Left lung (tissue), 14 donors: ENCODE results near the gene POLD3. TPM values are rescaled to one million over a fixed set of nuclear protein-coding genes. Genes with fewer than 3 reads are reported as not detected.

Experiments
- ATAC-seq: fragments of 200-7000 bp; cut with Tn5 transposase; one replicate; pipeline ENCODE4 v1.9.1; 2020; ENCODE audit warnings: moderate library complexity
- DNase-seq, 4 donors: peaks; one replicate each; pipeline ENCODE4 v3.0.0-alpha.2; 2013 to 2020
- H3K27ac ChIP-seq, 2 donors: fragments of 200-600 bp; sonication (generic) in 1 of 2; one replicate each; pipeline versions ENCODE4 v1.5.0 to v1.8.0; 2020 to 2021
- H3K27me3 ChIP-seq, 2 donors: fragments of 200-600 bp; sonication (generic) in 1 of 2; one replicate each; pipeline versions ENCODE4 v1.5.0 to v1.8.0; 2020 to 2021
- H3K36me3 ChIP-seq, 2 donors: fragments of 200-600 bp; sonication (generic) in 1 of 2; one replicate each; pipeline versions ENCODE4 v1.5.0 to v1.8.0; 2020 to 2021
- H3K4me1 ChIP-seq, 2 donors: fragments of 200-600 bp; one replicate each; pipeline ENCODE4 v1.8.0; 2021
- H3K4me3 ChIP-seq, 2 donors: fragments of 200-600 bp; sonication (generic) in 1 of 2; one replicate each; pipeline versions ENCODE4 v1.5.0 to v1.8.0; 2020 to 2021; ENCODE audit warnings: mild to moderate bottlenecking in 1 of 2
- H3K9me3 ChIP-seq, 2 donors: fragments of 200-600 bp; sonication (generic) in 1 of 2; one replicate each; pipeline versions ENCODE4 v1.5.0 to v1.8.0; 2020 to 2021
- intact Hi-C, 2 donors: fragments of 100-400 bp; cut with DNase I; formaldehyde crosslinking; loops; one replicate each; pipeline versions ENCODE4 v1.11.2 to v1.14.2; 2022
- long read RNA-seq, 12 donors: library from polyadenylated mRNA in 2 of 12; unstranded in 2 of 12; transcript quantifications; one replicate each; pipeline ENCODE4 v2.0.0 and lab custom pipeline, GENCODE V29; 2019 to 2026
- polyA plus RNA-seq, 6 donors: library from polyadenylated mRNA; unstranded; fragments of 120-200 nt; gene quantifications; one replicate each; pipeline ENCODE4 v1.2.1, GENCODE V29; 2013; ENCODE audit not compliant: insufficient read length in 6 of 6
- total RNA-seq, 2 donors: library from RNA; stranded (reverse); fragmentation: NEBNext Ultra II Directional; extraction: Animal tissue kit (Norgen Biotek cat#: 25700); gene quantifications; one replicate each; pipeline ENCODE4 v1.2.1, GENCODE V29; 2021
- TF ChIP-seq, protein P1 (sequence below), 2 donors: fragments of 200-600 bp; sonication (generic) in 1 of 2; IDR thresholded peaks; one replicate each; pipeline versions ENCODE4 v1.5.0 to v1.8.0; 2021; ENCODE audit warnings: antibody characterized with exemption in 2 of 2
- donor health status: DM: no; HTN: yes; CAD: no.
- donor health status: DM: no; HTN: no; CAD: no.

The POLD3 gene
- 10 to 100 TPM; 15.0 to 22.7 TPM for total RNA-seq
- 10 to 100 TPM; 29.7 to 41.0 (median 34.5) TPM for polyA plus RNA-seq
- long read RNA-seq, donor 1, transcript POLD3-201 (12 exons, 3,821 nt): major isoform, 5 of 13 reads
- long read RNA-seq, donor 1, partial matches to known transcripts: 5 of 13 reads
- long read RNA-seq, donor 1, other reads (novel, unspliced or antisense): 0 of 13 reads
- long read RNA-seq, donor 2, partial matches to known transcripts: 18 of 23 reads
- long read RNA-seq, donor 2, other reads (novel, unspliced or antisense): 0 of 23 reads
- long read RNA-seq, donor 3, transcript POLD3-201 (12 exons, 3,821 nt): major isoform, 5 of 6 reads
- long read RNA-seq, donor 3, partial matches to known transcripts: 0 of 6 reads
- long read RNA-seq, donor 3, other reads (novel, unspliced or antisense): 0 of 6 reads
- long read RNA-seq, donor 4, partial matches to known transcripts: 6 of 10 reads
- long read RNA-seq, donor 4, other reads (novel, unspliced or antisense): 2 of 10 reads
- long read RNA-seq, donor 5, partial matches to known transcripts: 8 of 14 reads
- long read RNA-seq, donor 5, other reads (novel, unspliced or antisense): 0 of 14 reads
- long read RNA-seq, donor 6, partial matches to known transcripts: 10 of 14 reads
- long read RNA-seq, donor 6, other reads (novel, unspliced or antisense): 0 of 14 reads
- long read RNA-seq, donor 7, partial matches to known transcripts: 0 of 1 reads
- long read RNA-seq, donor 7, other reads (novel, unspliced or antisense): 0 of 1 reads
- long read RNA-seq, donor 8, transcript POLD3-201 (12 exons, 3,821 nt): major isoform, 5 of 14 reads
- long read RNA-seq, donor 8, partial matches to known transcripts: 9 of 14 reads
- long read RNA-seq, donor 8, other reads (novel, unspliced or antisense): 0 of 14 reads
- long read RNA-seq, donor 9: 0 reads
- long read RNA-seq, donor 10, partial matches to known transcripts: 7 of 9 reads
- long read RNA-seq, donor 10, other reads (novel, unspliced or antisense): 1 of 9 reads
- long read RNA-seq, donor 11, partial matches to known transcripts: 5 of 8 reads
- long read RNA-seq, donor 11, other reads (novel, unspliced or antisense): 0 of 8 reads
- long read RNA-seq, donor 12, partial matches to known transcripts: 0 of 4 reads
- long read RNA-seq, donor 12, other reads (novel, unspliced or antisense): 0 of 4 reads

DNA sequence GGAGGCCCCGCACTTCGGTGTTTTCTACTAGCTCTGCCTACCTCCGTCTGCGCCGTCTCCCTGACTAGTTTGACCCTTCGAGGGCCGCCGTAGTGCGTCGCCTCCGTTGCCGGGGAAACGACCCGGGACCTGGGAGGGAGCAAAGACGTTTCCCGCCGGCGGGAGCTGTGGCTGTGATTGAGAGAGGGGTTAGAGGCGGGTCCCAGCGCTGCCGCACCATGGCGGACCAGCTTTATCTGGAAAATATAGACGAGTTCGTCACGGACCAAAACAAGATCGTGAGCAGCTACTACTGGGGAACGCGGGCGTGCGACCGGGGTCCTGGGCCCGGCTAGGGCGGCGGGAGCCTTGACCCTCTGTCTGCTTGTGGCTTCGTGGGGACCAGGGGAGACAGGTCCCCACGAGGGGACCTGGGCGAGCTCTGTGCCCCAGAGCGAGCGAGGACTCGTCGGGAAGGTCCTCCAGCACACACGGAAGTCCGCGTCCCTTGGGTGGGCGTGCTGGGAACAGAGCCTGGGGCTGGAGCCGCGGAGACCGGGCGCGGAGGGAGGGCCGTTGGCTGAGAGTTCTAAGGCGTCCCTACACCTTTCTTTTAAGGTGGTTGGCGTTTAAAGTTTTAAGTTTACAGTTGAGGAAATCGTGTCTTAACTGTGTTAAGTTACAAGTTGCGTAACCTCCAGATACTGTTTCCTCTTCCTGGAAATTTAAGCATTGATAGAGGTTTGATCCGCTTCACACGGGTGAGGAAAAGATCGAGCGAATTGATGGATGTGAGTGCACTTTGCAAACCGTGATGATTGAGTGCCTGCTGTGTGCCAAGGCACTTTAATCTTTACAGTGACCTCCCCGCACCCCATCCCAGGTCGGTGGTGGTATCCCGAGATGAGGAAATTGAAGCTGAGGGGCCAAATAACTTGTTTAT lies at the start of gene POLD3:
TSS of gene POLD3 (plus strand) at position 142 of the 922 bp plus-strand sequence. CDS start at position 219, 77 bp downstream.
- intact Hi-C loops: no loop called here
- DNase-seq (peak; percentile 92 to 99 (median 96)), ATAC-seq (peak; percentile 98)
- H3K4me3 ChIP-seq: peak within 1 kb of the TSS; percentile 80 to 100
- H3K27ac ChIP-seq: peak within 1 kb of the TSS; percentile 88 to 93
- H3K4me1 ChIP-seq: peaks cover 6 to 23% of the 10 kb centered on the region in 2 donors
- TF ChIP-seq, protein P1, sequence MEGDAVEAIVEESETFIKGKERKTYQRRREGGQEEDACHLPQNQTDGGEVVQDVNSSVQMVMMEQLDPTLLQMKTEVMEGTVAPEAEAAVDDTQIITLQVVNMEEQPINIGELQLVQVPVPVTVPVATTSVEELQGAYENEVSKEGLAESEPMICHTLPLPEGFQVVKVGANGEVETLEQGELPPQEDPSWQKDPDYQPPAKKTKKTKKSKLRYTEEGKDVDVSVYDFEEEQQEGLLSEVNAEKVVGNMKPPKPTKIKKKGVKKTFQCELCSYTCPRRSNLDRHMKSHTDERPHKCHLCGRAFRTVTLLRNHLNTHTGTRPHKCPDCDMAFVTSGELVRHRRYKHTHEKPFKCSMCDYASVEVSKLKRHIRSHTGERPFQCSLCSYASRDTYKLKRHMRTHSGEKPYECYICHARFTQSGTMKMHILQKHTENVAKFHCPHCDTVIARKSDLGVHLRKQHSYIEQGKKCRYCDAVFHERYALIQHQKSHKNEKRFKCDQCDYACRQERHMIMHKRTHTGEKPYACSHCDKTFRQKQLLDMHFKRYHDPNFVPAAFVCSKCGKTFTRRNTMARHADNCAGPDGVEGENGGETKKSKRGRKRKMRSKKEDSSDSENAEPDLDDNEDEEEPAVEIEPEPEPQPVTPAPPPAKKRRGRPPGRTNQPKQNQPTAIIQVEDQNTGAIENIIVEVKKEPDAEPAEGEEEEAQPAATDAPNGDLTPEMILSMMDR (IDR thresholded peaks at IDR 0.05): no peak
- peaks cover 0 to 29% of the 10 kb centered on the region in 2 donors for H3K36me3 ChIP-seq
- H3K9me3 ChIP-seq: no peaks in the 10 kb centered on the region
- no peaks in the 10 kb centered on the region for H3K27me3 ChIP-seq

DNA sequence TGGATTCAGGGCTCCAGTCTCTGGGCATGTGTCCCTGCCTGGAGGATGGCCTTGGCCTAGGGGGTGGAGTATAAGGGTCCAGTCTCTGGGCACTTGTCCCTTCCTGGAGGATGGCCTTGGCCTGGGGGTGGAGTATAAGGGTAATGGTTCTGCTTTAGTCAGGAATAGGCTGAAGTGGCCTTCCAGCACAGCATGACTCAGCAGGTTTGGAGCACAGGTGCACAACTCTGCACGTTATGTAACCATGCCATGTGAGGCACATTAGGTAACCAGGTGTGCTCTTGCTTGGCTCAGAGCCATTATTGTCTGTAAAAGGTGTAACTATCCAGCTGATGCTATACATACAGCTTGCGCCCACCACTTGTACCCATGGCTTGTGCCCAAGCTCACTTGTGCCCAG lies 48.4 kb upstream of the POLD3 start:
- DNase-seq: peak in 1 of 4 donors; percentile 47

DNA sequence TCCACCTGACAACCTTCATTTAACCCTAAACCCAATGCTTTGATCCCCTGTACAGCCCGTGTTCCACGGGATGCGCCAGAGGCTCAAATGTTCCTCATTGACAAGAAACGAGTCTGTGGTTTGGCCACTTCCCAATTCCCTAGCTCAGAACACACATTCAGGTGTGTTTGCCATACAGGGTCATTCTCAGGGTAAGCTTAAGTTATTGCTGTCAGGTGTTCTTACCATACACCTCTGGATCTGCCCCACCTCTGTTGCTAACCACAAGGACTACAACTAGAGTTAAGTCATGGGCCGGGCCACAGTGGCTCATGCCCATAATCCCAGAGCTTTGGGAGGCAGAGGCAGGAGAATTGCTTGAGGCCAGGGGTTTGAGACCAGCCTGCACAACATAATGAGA lies 45.6 kb upstream of the POLD3 start:
- ATAC-seq: peak; percentile 93
- DNase-seq: peak in 3 of 4 donors; percentile 20 to 70 (median 48)
- TF ChIP-seq, protein P1 (IDR thresholded peaks at IDR 0.05): no peak
- H3K36me3 ChIP-seq: no peaks in the 10 kb centered on the region
- no peaks in the 10 kb centered on the region for H3K4me1 ChIP-seq
- no peak overlapping the region for H3K27ac ChIP-seq
- H3K9me3 ChIP-seq: peaks cover 0 to 13% of the 10 kb centered on the region in 2 donors
- H3K27me3 ChIP-seq: no peaks in the 10 kb centered on the region
- intact Hi-C loops: no loop called here
- no peak overlapping the region for H3K4me3 ChIP-seq

More for the DNA sequence above, 48.4 kb upstream of the POLD3 start:
- H3K4me1 ChIP-seq: no peaks in the 10 kb centered on the region
- peak; percentile 41 for ATAC-seq
- H3K36me3 ChIP-seq: no peaks in the 10 kb centered on the region
- no peak overlapping the region for H3K27ac ChIP-seq
- no peak overlapping the region for H3K4me3 ChIP-seq
- H3K27me3 ChIP-seq: no peaks in the 10 kb centered on the region
- H3K9me3 ChIP-seq: peaks cover 0 to 13% of the 10 kb centered on the region in 2 donors
- TF ChIP-seq, protein P1 (IDR thresholded peaks at IDR 0.05): no peak
- intact Hi-C loops: no loop called here

DNA sequence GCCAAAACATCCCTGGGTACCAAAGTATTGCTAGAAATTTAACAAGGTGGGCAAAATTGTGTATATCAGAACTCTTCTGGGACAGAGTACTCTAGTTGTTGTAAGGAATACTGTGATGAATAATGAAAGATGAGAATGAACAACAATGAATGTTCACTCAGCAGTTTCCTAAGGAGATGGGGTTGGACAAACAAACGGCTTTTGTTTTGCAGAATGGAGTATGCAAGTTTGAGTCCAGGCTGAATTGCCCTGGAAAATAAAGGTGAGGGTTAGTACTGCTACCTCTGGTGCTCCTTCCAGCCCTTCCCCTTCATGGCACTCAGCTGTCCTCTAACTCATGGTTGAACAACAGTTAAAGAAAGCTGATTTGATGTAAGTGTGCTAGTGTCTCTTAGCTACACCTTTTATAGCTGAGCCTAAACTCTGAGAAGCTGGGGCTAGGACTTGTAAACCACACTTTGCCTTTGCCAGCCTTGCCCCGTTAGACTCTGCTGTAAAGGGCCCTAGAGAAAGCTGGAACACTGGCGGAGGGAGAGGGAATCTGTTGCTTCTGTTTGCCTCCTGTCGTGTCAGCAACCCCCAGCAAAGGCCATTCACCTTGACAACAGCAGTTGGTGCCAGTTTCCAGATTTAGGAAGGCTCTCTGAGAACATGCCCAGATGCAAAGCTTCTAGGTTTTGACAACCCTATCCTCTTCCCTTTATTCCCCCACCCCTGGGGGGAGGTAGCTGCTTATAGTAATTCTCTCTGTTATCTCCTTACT lies 41.2 kb upstream of the POLD3 start:
- Histone ChIP-seq H3K36me3 (no peaks in the 10 kb centered on the region), H3K27ac (no peak overlapping the region), H3K9me3 (no peaks in the 10 kb centered on the region), H3K27me3 (no peaks in the 10 kb centered on the region), H3K4me1 (no peaks in the 10 kb centered on the region), H3K4me3 (no peak overlapping the region)
- intact Hi-C loops: no loop called here
- DNase-seq (no peak), ATAC-seq (no peak)
- TF ChIP-seq, protein P1 (IDR thresholded peaks at IDR 0.05): no peak
